ENCODE results near the gene MAPK14. TPM values are rescaled to one million over a fixed set of nuclear protein-coding genes. Genes with fewer than 3 reads are reported as not detected.

MAPK14 gene
- total and polyA plus RNA-seq, 12 donors: 9.2 to 38.1 (median 29.3) TPM

DNA sequence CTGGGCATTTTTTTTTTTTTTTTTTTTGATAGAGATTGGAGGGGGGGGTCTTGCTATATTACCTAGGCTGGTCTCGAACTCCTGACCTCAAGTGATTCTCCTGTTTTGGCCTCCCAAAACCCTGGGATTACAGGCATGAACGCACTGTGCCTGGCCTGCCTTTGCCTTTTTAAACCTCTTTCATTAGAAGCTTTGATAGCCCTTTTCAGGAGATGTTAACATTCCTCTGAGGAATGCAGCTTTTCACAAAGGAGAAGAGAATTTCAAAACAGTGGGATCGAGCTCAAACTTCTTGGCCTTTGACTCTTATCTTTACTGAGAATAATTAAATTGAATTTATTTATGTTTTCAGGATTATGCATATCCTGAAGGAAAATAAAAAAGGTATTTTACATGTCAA is 34.5 kb upstream of the MAPK14 start:
- Histone ChIP-seq H3K9me3 (no peaks in the 10 kb centered on the region), H3K4me3 (no peak overlapping the region), H3K36me3 (no peaks in the 10 kb centered on the region), H3K4me1 (no peaks in the 10 kb centered on the region), H3K27me3 (peaks cover 0 to 9% (median 0%) of the 10 kb centered on the region in 7 donors), H3K27ac (no peak overlapping the region)
- ATAC-seq (no peak), DNase-seq (no peak)
- intact Hi-C loops (cut with DNase I): no loop called here
- WGBS, 2 donors: 72 to 86% methylated on average over 3 of the region's 3 CpGs
- TF ChIP-seq, protein P1, sequence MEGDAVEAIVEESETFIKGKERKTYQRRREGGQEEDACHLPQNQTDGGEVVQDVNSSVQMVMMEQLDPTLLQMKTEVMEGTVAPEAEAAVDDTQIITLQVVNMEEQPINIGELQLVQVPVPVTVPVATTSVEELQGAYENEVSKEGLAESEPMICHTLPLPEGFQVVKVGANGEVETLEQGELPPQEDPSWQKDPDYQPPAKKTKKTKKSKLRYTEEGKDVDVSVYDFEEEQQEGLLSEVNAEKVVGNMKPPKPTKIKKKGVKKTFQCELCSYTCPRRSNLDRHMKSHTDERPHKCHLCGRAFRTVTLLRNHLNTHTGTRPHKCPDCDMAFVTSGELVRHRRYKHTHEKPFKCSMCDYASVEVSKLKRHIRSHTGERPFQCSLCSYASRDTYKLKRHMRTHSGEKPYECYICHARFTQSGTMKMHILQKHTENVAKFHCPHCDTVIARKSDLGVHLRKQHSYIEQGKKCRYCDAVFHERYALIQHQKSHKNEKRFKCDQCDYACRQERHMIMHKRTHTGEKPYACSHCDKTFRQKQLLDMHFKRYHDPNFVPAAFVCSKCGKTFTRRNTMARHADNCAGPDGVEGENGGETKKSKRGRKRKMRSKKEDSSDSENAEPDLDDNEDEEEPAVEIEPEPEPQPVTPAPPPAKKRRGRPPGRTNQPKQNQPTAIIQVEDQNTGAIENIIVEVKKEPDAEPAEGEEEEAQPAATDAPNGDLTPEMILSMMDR (IDR thresholded peaks at IDR 0.05): no peak

- no peak for DNase-seq
- intact Hi-C loops (cut with DNase I): no loop called here
- no peak overlapping the region for H3K4me3 ChIP-seq
- WGBS, 2 donors: 54 to 57% methylated on average over 1 of the region's 1 CpG
- no peaks in the 10 kb centered on the region for H3K4me1 ChIP-seq
- peaks cover 0 to 2% (median 0%) of the 10 kb centered on the region in 7 donors for H3K27me3 ChIP-seq
- TF ChIP-seq, protein P1 (IDR thresholded peaks at IDR 0.05): no peak
- no peaks in the 10 kb centered on the region for H3K9me3 ChIP-seq
- ATAC-seq: no peak
- H3K27ac ChIP-seq: no peak overlapping the region
- no peaks in the 10 kb centered on the region for H3K36me3 ChIP-seq
Measured at GRCh38 chr6:36000451-36000850, 27.2 kb upstream of the MAPK14 start.

- intact Hi-C loops (cut with DNase I): no loop called here
- TF ChIP-seq, protein P1 (IDR thresholded peaks at IDR 0.05): no peak
Measured at GRCh38 chr6:36015666-36016065, 11.9 kb upstream of the MAPK14 start.

DNA sequence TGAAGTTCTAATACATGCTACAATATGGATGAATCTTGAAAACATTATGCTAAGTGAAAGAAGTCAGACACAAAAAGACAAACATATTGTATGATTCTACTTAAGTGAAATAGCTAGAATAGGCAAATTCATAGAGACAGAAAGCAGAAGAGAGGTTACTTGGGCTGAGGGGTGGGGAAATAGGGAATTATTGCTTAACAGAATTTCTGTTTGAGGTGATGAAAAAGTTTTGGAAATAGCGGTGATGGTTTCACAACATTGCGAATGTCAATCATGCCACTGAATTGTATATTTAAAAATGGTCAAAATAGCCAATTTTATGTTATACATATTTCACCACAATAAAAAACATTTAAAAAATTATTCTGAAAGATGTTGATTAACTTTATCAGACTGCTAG is 9.3 kb upstream of the MAPK14 start:
- Histone ChIP-seq H3K9me3 (no peaks in the 10 kb centered on the region), H3K4me1 (peaks cover 0 to 14% (median 0%) of the 10 kb centered on the region in 9 donors), H3K36me3 (no peaks in the 10 kb centered on the region), H3K4me3 (no peak overlapping the region), H3K27me3 (peaks cover 0 to 17% (median 6%) of the 10 kb centered on the region in 7 donors), H3K27ac (peak overlapping the region in 1 of 10 donors; percentile 69)
- TF ChIP-seq, protein P1 (IDR thresholded peaks at IDR 0.05): no peak
- 66 to 89% methylated on average over 2 of the region's 2 CpGs for WGBS, 2 donors
- DNase-seq (no peak), ATAC-seq (no peak)
- intact Hi-C loops (cut with DNase I): no loop called here

More at GRCh38 chr6:36015666-36016065, 11.9 kb upstream of the MAPK14 start:
- no peaks in the 10 kb centered on the region for H3K36me3 ChIP-seq
- no peaks in the 10 kb centered on the region for H3K9me3 ChIP-seq
- H3K4me1 ChIP-seq: peaks cover 0 to 14% (median 0%) of the 10 kb centered on the region in 9 donors
- no peak for DNase-seq
- no peak overlapping the region for H3K4me3 ChIP-seq
- ATAC-seq: no peak
- peaks cover 0 to 14% (median 0%) of the 10 kb centered on the region in 7 donors for H3K27me3 ChIP-seq
- 78 to 81% methylated on average over 4 of the region's 4 CpGs for WGBS, 2 donors
- H3K27ac ChIP-seq: no peak overlapping the region
